Measurements from ENCODE around the gene CPNE6. TPM values are rescaled to one million over a fixed set of nuclear protein-coding genes. Genes with fewer than 3 reads are reported as not detected.

The CPNE6 gene
- total RNA-seq, 1 donor from 2014 or later: not detected

DNA sequence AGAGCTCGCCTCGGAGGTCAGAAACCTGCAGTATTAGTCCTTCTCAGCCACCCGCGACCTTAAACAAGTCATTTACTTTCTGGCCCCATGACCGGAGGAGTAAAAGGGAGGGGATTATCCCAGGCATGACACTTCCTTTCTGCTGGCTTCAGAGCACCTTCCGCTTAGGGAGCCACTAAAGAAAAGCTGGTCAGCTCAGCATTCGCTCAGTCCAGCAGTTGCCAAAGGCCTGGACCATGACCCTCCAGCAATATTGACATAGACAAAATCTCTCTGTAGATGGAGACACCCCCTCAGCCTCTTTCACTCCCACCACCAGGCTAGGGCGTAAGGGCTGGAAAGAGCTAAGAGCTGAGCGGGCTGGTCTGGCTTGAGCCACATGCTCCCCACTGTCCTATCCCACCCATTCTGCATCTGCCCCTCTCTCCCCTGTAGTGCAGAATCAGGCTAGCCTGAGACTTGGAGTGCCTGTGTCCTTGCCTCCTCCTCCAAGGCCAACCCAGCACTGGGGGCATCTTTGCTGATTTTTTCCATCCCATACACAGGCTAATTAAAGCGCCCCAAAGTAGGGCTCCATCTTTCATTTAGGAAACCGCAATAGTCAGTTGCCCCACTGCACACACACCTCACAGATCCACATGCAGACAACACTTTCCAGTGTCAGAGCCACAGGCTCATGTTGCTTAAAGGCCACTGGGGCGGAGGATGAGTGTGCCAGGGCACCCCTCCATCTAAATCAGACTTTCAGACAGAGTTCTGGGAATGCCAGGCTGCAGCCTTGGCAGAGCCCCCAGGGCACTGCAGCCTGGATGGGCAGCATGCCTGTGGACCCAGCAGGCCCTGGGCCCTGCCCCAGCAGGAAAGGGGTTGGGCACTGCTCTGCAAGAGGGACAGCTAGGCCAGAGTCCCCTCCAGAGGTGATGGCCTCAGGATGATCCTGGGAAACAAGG lies 4.0 kb upstream of the CPNE6 start:
- H3K27ac Mint-ChIP-seq: no peak overlapping the region
- H3K27me3 Mint-ChIP-seq: peaks cover 8% of the 10 kb centered on the region
- DNase-seq: no peak
- no peaks in the 10 kb centered on the region for H3K9me3 Mint-ChIP-seq
- peaks cover 11% of the 10 kb centered on the region for H3K4me1 Mint-ChIP-seq
- intact Hi-C loops (cut with micrococcal nuclease): no loop called here
- no peaks in the 10 kb centered on the region for H3K36me3 Mint-ChIP-seq (ENCODE audit: low read depth)
- no peak overlapping the region for H3K4me3 Mint-ChIP-seq

GRCh38 chr14:24068711-24069410 lies 2.5 kb upstream of the CPNE6 start:
- Mint-ChIP-seq H3K4me3 (no peak overlapping the region), H3K4me1 (peaks cover 11% of the 10 kb centered on the region), H3K36me3 (ENCODE audit: low read depth) (no peaks in the 10 kb centered on the region), H3K9me3 (no peaks in the 10 kb centered on the region), H3K27me3 (peaks cover 8% of the 10 kb centered on the region), H3K27ac (no peak overlapping the region)
- DNase-seq: no peak
- intact Hi-C loops (cut with micrococcal nuclease): no loop called here

- Mint-ChIP-seq H3K9me3 (no peaks in the 10 kb centered on the region), H3K27me3 (peaks cover 8% of the 10 kb centered on the region), H3K27ac (no peak overlapping the region), H3K4me1 (peaks cover 11% of the 10 kb centered on the region), H3K36me3 (ENCODE audit: low read depth) (no peaks in the 10 kb centered on the region), H3K4me3 (no peak overlapping the region)
- intact Hi-C loops (cut with micrococcal nuclease): no loop called here
- DNase-seq: no peak
Observed at GRCh38 chr14:24069411-24069735, 2.0 kb upstream of the CPNE6 start.

DNA sequence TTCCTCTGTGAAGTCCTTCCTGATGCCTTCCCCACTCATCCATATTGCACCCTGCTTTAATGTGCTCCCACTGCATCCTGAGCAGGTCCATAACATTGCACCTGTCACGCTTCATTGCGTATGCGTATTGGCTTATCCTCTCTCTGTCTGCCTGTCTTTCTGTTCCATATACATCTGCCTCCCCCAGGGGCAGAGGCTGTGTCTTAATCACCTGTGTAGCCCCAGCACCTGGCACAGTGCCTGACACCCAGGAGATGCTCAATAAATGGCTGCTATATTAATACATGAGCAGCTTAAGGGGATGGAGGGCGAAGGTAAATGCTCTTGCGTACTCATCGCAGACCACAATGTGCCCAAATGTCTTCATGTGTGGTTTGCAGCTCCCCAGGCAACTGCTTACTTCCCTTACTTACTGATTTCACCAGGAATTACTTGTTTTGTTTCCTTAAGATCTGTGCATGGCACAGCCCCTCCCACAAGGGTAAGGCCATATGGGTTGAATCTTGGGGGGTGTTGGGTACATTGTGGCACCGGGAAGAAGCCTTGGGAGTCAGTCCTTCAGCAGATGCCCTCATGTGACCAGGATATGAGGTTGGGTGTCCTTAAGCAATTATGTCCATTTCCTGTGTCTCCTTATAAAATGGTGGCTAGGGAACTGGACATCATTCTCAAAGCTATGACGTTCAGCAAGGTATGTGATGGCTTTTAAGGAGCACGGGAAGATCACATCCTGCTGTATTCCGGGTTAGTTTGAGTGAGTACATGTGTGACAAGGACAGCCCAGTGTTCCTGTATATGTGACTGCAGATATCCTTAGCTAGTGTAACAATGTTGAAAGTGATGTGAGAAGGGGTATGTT lies 848 bp upstream of the CPNE6 start:
- Mint-ChIP-seq H3K36me3 (ENCODE audit: low read depth) (no peaks in the 10 kb centered on the region), H3K4me1 (peaks cover 16% of the 10 kb centered on the region), H3K27me3 (peaks cover 8% of the 10 kb centered on the region), H3K27ac (peak overlapping the region; percentile 34), H3K4me3 (no peak overlapping the region), H3K9me3 (no peaks in the 10 kb centered on the region)
- intact Hi-C loops (cut with micrococcal nuclease): loop anchor here (1.0 kb wide), 1 partner anchor 17 kb away; no protein-coding TSS in a partner anchor
- no peak for DNase-seq

DNA sequence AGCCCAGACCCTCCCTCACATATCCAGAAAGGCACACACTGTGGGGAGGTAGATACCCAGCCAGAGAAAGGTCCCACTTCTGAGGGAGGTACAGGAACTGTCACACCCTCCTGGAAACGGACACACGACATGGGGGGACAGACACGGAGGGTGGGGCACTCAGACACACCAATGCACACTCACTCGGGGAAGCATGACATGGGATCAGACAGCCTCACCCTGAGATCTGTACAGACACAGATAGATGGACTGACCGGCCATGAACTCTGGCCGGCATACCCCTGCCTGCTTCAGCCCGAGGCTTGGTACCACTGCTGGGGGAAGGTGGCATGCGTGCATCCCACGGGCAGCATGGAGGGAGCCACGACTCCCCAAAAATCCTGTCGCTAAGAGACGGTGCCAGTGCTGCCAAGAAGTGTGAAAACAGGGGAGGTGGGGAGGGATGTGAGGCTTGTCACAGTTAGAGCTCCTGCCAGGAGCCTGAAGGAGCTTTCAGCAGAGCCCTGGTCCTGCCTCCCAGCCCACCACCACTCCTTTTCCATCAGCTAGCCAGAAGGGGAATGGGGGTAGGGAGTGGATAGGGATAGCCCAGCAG lies 571 bp downstream of the CPNE6 start:
- no peak for DNase-seq
- no peaks in the 10 kb centered on the region for H3K36me3 Mint-ChIP-seq (ENCODE audit: low read depth)
- H3K27me3 Mint-ChIP-seq: peaks cover 6% of the 10 kb centered on the region
- intact Hi-C loops (cut with micrococcal nuclease): loop anchor here (1.0 kb wide), 1 partner anchor 19 kb away; no protein-coding TSS in a partner anchor
- no peak overlapping the region for H3K4me3 Mint-ChIP-seq
- H3K27ac Mint-ChIP-seq: no peak overlapping the region
- H3K4me1 Mint-ChIP-seq: peaks cover 20% of the 10 kb centered on the region
- H3K9me3 Mint-ChIP-seq: no peaks in the 10 kb centered on the region

DNA sequence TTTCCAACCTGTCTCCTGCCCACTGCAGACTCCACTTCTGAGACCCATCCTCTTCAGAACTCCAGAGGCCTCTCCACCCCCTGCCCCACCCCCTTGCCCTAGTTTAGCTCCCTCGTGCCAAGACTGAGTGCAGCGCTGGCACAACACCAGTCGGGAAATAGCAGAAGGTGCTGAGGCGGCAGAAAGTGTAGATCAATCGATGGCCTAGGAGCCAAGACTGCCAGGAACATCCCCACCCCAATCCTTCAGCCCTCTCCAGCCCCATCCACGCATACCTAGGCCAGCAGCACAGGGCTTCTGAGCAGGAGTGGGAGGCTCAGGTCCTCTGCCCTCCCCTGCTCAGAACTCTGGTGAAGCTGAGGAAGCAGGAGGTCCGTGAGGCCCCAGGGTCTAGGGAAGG lies 1.1 kb downstream of the CPNE6 start:
- DNase-seq: no peak
- peaks cover 20% of the 10 kb centered on the region for H3K4me1 Mint-ChIP-seq
- H3K27ac Mint-ChIP-seq: no peak overlapping the region
- intact Hi-C loops (cut with micrococcal nuclease): no loop called here
- H3K4me3 Mint-ChIP-seq: no peak overlapping the region
- H3K9me3 Mint-ChIP-seq: no peaks in the 10 kb centered on the region
- H3K27me3 Mint-ChIP-seq: peaks cover 5% of the 10 kb centered on the region
- no peaks in the 10 kb centered on the region for H3K36me3 Mint-ChIP-seq (ENCODE audit: low read depth)

DNA sequence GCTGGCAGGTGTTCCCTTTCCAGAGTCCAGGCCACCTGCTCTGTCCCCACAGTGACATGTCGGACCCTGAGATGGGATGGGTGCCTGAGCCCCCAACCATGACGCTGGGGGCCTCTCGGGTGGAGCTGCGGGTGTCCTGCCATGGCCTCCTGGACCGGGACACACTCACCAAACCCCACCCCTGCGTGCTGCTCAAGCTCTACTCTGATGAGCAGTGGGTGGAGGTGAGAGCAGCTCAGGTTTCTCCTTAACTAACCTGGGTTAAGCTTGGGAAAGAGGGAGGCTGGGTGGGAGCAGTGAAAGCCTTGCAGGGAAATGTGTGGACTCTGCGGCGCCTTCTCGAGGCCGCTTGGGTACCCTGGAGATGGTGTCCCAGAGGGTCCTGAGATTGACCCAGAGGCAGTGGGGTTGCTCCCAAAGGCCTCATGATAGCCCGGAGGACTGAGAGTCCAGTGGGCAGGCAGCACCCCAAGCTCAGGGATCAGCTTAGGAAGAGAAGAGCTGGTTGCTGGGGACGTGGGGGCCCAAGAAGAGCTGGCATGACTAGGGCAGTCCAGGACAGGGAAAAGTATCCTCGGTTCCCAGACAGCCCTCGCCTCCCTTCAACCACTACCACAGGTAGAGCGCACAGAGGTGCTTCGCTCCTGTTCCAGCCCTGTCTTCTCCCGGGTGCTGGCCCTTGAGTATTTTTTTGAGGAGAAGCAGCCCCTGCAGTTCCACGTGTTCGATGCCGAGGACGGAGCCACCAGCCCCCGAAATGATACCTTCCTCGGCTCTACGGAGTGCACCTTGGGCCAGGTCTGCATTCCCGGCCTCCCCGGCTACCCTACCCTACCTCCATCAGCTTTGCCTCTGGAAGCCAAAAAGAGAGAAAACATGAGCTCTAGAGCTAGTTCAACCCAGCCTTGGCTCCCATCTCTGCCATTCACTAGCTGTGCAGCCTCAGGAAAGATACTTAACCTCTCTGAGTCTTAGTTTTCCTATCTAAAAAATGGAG lies 1.8 kb downstream of the CPNE6 start:
- intact Hi-C loops (cut with micrococcal nuclease): no loop called here
- Mint-ChIP-seq H3K27ac (no peak overlapping the region), H3K4me1 (peaks cover 20% of the 10 kb centered on the region), H3K4me3 (no peak overlapping the region), H3K36me3 (ENCODE audit: low read depth) (no peaks in the 10 kb centered on the region), H3K27me3 (peaks cover 3% of the 10 kb centered on the region), H3K9me3 (no peaks in the 10 kb centered on the region)
- no peak for DNase-seq

DNA sequence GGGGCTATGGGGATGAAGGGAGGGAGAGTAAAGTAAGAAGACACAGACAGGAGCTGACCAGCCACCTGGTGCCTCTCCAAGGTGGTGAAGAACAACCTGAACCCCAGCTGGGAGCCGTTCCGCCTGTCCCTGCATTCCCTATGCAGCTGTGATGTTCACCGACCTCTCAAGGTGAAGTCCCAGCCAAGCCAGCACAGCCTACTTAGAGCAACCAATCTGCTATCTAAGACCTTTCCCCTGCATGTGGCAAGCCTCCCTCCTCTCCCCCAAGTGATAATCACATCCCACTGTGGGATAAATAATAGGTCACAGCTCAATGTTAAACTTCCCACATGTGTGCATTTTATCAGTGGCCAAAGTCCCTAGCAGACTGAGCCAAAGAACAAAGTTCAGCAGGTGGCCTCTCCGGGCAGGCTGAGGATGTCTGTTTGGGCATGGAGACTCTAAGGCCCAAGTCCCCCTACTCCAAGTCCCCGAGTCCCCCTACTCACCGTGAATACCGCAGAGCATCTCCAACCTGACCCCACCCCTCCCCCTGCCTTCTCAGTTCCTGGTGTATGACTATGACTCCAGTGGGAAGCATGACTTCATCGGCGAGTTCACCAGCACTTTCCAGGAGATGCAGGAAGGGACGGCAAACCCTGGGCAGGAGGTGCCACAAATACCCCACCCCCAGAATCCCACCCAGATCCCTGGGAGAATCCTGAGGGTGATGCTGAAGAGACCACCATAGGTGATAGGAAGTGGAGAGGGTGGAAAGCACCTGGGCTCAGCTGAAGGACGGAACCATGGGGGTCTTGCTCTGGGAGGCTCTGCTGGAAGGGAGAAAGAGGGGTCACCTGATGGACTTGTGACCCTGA lies 3.5 kb downstream of the CPNE6 start:
- Mint-ChIP-seq H3K4me1 (peaks cover 21% of the 10 kb centered on the region), H3K27me3 (peaks cover 3% of the 10 kb centered on the region), H3K4me3 (no peak overlapping the region), H3K27ac (no peak overlapping the region), H3K36me3 (ENCODE audit: low read depth) (no peaks in the 10 kb centered on the region), H3K9me3 (no peaks in the 10 kb centered on the region)
- intact Hi-C loops (cut with micrococcal nuclease): no loop called here
- DNase-seq: no peak

GRCh38 chr14:24075485-24076301 lies 4.3 kb downstream of the CPNE6 start:
- no peaks in the 10 kb centered on the region for H3K9me3 Mint-ChIP-seq
- H3K27me3 Mint-ChIP-seq: no peaks in the 10 kb centered on the region
- H3K27ac Mint-ChIP-seq: peak overlapping the region; percentile 56

DNA sequence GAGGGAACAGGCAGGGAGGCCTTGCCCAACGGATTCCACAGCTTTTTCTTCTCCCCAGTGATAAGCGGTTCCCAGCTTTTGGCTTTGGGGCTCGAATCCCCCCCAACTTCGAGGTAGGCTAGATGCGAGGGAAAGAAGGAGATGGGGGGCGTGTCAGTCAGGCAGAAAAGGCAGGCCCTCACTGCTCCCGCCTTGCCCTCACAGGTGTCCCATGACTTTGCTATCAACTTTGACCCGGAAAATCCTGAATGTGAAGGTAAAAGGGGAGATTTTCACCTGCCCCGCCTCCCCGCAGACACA lies 4.9 kb downstream of the CPNE6 start:
- Mint-ChIP-seq H3K27me3 (no peaks in the 10 kb centered on the region), H3K27ac (no peak overlapping the region), H3K9me3 (no peaks in the 10 kb centered on the region), H3K36me3 (ENCODE audit: low read depth) (no peaks in the 10 kb centered on the region), H3K4me1 (peaks cover 19% of the 10 kb centered on the region), H3K4me3 (no peak overlapping the region)
- intact Hi-C loops (cut with micrococcal nuclease): no loop called here
- no peak for DNase-seq

More at GRCh38 chr14:24075485-24076301, 4.3 kb downstream of the CPNE6 start:
- no peaks in the 10 kb centered on the region for H3K36me3 Mint-ChIP-seq (ENCODE audit: low read depth)
- intact Hi-C loops (cut with micrococcal nuclease): no loop called here
- H3K4me3 Mint-ChIP-seq: no peak overlapping the region
- peaks cover 23% of the 10 kb centered on the region for H3K4me1 Mint-ChIP-seq
- DNase-seq: no peak

DNA sequence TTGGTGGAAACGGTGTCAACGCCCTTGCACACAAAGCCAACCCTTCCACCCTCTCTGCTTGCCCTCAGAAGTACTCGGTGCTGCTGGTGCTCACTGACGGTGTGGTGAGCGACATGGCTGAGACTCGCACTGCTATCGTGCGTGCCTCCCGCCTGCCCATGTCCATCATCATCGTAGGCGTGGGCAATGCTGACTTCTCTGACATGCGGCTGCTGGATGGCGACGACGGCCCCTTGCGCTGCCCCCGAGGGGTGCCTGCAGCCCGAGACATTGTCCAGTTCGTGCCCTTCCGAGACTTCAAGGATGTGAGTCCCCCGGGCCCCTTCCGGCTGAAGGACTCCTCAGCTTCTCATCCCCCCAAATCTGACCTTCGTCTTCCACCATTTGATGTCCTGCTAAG lies 5.7 kb downstream of the CPNE6 start:
- Mint-ChIP-seq H3K36me3 (ENCODE audit: low read depth) (no peaks in the 10 kb centered on the region), H3K9me3 (no peaks in the 10 kb centered on the region), H3K27ac (no peak overlapping the region), H3K4me1 (peaks cover 23% of the 10 kb centered on the region), H3K27me3 (peaks cover 4% of the 10 kb centered on the region), H3K4me3 (no peak overlapping the region)
- intact Hi-C loops (cut with micrococcal nuclease): no loop called here
- no peak for DNase-seq

Data from activated CD4-positive, alpha-beta T cell treated with anti-CD3 and anti-CD28 coated beads, Interleukin-2, amount 10 ng/mL, durations not matched to agents 24 days and 14 days (primary cell).